Activated naive CD4-positive, alpha-beta T cell treated with anti-CD3 and anti-CD28 coated beads, Interleukin-2, amount 50 U/mL, for 16 hours (primary cell): ENCODE data around the gene CCNY.
A peak's percentile ranks its signal among the peaks of the same experiment; 100 is the strongest.
"Not testable (repeated sequence)": the region's sequence is repeated elsewhere in the genome, so short reads cannot be mapped to it uniquely, and the experiment has no call there.

Source experiments
- DNase-seq: peaks from one replicate; pipeline ENCODE4 v3.0.0-alpha.2; 2020

Gene CCNY

DNA sequence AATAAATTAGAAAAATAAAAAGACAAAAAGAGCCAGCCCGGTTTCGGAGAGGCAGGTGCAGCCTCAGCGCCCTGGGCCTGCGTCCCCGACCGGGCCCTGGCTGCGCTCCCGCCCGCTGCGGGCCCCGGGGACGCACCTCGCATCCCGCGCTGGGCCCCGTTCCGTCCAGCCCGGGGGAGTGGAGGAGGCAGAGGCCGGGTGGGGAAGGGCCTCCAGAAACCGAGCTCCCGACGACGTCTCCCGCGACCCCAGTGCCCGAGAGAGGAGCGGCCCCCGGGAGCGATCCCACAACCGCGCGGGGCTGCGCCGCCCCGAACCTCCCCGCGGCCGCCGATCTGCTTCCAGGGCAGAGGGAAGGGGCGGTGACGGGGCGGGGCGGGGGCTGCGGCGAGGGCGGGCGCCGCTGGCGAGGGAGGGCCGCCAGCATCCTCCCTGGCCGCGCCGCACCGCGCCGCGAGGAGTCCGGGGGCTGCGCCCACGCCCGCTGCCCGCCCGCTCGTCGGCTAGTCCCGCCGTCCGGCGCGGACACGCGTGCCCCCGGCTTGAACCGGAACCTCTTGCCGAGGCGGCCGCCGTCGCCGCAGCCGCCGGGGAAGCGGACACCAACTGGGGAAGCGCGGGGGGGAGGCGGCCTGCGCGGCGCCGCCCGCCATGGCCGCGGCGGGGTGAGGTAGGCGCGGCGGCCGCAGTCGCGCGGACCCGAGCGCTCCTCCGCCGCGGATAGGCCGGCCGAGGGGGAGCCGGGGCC, at the start of gene CCNY:
TSS of gene CCNY (plus strand) at position 426 of the 748 bp plus-strand sequence. CDS start 545 bp downstream, outside the sequence.
- peak; percentile 82 for DNase-seq

DNA sequence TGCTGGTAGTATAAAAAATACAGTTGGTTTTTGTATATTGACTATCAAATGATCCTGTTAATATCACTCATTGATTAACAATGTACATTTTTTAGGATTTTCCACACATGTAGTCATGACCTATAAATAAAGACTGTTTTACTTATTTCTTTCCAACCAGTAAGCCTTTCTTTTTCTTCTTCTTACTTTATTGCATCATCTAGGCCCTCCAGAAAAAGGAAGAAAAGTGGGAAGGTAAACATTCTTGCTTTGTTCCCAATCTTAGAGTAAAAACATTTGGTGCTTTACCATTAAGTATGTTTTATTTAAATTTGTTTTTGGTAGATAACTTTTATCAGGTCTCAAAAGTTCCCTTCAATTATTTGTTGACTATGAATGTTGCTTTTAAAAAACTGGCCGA, 47.1 kb upstream of the CCNY start:
- DNase-seq = no peak

DNA sequence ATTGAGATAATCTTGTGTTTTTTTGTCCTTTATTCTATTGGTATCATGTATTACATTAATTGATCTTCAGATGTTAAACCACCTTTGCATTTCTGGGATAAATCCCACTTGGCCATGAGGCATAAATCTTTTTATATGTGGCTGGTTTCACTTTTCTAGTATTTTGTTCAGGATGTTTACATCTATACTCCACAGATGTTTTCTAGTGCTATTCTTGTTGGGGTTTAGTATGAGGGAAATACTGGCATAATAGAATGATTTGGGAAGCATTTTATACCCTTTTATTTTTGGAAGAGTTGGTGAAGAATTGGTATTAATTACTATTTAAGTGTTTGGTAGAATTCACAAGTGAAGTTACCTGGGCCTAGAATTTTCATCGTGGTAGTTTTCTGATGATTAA, 41.8 kb upstream of the CCNY start:
- DNase-seq = no peak

DNA sequence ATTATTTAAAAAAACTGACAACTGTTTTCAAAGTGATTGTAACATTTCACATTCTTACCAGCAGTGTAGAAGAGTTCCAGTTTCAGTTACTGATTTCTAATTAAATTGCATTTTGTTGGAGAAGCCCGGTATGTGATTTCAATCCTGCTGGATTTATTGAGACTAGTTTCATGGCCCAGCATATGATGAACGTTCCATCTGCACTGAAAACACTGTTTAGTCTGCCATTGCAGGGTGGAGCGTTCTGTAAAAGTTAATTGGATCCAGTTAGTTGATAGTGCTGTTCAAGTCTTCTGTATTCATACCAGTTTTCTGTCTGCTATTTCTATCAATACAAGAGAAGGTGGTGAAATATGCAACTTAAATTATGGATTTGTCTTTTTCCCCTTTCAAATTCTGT, 37.3 kb upstream of the CCNY start:
- DNase-seq = no peak

DNA sequence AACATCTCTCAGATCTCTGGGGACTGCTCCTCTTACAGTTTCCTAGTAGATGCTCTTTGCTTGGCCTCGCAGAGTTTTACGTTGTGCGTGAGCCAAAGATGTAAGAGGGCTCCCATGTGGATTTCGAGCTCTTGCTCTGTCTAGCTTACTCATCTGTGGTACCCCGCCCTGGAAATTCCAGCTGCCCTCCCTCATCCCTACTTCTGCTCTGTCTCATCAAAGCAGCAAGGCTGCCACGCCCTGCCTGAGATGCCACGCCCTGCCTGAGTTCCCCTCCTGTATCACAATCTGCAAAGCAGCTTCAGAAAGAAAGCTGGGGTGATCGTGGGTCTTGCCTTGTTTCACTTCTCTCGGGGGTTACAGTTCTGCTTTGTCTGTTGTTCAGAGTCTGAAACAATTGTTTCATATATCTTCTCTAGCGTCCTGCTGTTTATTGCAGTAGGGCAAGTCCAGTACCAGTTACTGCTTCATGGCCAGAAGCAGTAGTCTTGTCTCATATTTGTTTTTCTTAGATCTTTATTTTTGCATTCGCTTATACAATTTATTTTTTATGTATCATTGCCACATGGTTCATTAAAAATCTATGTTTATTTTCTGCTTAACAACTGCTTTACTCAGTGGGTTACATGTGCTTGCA, 36.1 kb upstream of the CCNY start:
- no peak for DNase-seq

DNA sequence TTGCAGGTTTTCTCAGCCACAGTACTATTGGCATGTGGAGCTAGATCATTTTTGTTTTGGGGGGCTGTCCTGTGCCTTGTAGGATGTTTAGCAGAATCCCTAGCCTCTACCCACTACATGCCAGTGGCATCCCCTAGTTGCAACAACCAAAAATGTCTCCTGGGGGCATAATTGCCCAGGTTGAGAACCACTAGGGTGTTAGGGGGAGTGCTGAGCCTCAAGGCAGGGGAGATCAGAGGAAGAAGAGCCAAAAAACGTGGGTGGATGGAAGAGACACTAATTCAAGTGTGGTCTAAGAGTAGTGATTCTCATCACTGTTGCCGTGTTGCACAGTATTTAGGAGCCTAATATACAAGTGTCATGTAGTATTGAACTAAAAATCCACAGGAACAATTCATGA, 31.7 kb upstream of the CCNY start:
- DNase-seq = no peak

DNA sequence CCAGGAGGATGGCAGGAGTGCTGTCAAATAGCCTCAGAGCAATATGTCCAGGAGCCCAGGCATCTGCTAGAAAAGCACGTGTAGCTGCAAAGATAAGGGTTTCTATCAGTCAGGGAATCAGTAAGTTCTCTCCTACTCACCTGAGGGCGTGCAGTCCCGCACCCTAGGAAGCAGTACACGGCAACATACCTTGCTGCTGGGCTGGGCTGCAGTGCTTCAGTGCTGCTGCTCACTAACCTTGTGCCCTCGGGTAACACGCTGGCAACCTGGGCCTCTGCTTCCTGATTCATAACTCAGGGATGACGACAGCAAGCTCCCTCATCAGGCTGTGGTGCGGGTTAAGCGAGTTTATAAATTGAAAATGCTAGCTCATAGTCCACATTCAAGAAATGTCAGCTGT, 29.5 kb upstream of the CCNY start:
- DNase-seq = no peak

DNA sequence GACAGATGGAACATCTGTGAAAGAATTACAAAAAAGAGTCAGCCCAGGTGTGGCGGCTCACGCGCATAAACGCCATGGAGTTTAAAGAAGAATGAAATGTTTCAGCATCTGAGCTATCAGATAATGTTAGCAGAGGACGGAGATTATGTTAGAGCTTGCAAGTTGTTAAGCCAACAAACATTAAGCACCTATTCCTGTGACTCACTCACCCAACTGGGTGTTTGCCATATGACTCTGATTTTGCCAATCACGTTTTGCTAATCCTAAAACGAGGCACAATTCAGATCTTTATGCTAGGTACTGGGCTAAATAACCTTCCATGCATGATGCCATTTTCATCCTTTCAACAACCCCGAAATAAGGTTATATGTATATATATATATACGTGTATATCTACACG, 29.0 kb upstream of the CCNY start:
- DNase-seq = no peak

DNA sequence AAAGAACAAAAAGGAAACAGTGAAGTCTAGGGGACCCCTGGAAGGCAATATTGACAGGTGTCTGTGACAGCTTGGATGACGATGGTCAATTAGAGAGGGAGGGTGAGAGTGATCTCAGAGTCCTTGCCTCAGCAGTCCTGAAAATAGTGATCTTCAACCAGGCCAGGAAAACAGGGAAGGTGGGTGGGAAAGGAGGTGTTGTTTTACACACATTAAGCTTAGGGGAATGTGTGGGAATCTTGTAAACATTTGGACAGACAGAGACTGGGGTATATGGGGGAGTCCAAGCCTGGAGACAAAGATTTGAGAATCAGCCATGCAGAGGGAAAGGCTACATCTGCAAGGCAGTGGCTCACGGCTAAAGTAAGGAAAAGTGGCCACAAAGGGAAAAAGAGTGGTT, 27.5 kb upstream of the CCNY start:
- no peak for DNase-seq

DNA sequence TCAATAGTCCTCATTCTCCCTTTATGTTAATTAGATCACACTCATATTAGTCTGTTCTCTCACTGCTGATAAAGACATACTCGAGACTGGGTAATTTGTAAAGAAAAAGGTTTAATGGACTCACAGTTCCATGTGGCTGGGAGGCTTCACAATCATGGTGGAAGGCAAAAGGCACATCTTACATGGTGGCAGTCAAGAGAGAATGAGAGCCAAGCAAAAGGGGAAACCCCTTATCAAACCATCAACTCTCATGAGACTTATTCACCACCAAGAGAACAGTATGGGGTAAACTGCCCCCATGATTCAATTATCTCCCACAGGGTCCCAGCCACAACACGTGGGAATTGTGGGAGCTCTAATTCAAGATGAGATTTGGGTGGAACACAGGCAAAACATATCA, 22.2 kb upstream of the CCNY start:
- DNase-seq = not testable (repeated sequence)

DNA sequence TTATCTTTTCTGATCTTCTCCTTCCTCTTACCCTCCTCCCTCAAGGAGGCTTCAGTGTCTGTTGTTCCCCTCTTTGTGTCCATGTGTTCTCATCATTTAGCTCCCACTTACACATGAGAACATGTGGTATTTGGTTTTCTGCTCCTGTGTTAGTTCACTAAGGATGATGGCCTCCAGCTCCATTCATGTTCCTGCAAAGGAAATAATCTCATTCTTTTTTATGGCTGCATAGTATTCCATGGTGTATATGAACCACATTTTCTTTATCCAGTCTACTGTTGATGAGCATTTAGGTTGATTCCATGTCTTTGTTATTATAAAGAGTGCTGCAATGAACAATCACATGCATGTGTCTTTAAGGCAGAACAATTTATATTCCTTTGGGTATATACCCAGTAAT, 21.1 kb upstream of the CCNY start:
- not testable (repeated sequence) for DNase-seq

DNA sequence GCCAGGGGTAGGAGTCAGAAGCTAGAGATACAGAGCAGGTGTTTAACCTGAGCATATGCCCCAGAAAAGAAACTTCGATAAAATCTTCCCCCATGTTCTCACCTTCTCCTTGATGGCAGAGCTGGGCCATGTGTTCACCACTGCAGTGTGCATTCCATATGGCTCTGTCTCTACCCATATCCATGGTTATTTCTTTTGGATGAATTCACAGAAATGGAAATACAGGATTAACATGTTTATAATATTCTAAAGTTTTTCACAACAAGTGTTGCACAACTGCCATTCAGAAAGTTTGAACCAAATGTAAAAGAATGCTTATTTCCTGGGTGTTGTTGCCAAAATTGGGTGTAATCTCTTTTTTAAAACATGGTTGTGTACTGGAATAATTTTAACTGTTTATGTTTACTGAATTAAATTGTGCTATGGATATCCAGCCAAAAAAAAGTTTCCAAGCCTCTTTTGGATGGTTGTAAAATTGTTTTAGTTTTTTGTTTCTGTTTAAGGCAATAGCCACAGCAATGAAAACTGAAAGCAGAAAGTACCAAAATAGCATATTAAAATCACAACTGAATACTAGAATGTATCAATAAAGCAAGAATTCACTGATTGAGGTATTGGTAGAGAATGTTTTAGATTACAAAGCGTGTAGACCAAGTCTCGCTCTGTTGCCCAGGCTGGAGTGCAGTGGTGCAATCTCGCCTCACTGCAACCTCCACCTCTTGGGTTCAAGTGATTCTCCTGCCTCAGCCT, 19.9 kb upstream of the CCNY start:
- no peak for DNase-seq

DNA sequence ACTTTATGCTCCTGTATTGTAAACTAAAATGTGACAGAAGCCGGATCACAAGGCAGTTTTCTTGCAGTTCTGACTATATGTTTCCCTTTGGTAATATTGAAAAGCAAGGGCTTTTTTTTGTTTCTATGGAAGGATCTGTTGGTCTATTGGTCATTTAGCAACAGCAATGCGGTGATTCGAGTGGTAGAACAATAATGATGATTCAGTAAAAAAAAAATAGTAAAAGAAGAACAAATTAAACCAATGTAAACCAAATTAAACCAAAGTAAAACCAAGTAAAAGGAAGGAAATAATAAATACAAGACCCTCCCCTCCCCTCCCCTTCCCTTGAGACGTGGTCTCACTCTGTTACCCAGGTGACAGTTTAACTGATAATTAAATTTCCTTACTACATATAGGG, 17.8 kb upstream of the CCNY start:
- no peak for DNase-seq

DNA sequence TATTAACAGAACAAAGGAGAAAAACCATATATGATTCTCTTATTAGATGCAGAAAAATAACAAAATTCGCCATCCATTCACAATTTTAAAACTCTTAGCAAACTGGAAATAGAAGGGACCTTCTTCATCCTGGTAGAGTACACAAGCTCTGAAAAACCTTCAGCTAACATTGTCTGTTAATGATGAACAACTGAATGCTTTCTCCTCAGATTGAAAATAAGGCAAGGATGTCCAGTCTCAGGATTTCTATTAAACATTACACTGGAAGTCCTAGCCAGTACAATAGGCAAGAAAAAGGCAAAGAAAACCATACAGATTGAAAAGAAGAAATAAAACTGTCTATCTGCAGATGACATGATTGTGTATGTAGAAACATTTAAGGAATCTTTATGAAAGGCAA, 16.0 kb upstream of the CCNY start:
- no peak for DNase-seq

DNA sequence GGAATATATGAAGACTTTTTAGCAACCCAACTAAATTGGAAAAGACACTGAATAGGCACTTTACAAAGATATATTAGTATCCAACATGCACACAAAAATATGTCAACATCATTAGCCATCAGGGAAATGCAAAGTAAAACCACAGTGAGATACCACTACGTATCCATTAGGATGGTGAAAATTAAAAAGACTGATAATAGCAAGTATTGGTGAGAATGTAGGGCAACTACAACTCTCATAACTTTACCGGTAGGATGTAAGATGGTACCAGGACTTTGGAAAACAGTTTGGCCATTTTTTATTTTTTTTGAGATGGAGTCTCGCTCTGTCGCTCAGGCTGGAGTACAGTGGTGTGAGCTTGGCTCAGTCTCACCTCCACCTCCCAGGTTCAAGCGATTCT, 13.7 kb upstream of the CCNY start:
- DNase-seq = no peak

DNA sequence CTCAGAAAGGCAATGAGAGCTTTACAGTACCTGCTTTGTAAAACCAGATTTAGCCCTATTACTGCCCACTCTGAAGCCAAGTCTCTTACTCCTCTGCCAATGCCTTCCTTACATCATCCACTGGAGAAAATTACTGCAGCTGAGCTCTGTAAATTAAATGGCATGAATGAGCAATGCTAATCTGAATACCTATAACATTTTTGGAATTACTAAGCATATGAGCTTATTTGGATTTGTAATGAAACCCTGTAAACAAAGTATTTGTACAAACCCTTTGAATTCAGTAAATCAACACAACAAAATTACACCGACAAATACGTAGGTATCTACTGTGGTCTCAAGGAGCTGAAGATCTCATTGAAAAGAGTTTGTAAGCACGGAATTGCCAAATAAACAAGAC, 12.1 kb upstream of the CCNY start:
- DNase-seq = no peak

DNA sequence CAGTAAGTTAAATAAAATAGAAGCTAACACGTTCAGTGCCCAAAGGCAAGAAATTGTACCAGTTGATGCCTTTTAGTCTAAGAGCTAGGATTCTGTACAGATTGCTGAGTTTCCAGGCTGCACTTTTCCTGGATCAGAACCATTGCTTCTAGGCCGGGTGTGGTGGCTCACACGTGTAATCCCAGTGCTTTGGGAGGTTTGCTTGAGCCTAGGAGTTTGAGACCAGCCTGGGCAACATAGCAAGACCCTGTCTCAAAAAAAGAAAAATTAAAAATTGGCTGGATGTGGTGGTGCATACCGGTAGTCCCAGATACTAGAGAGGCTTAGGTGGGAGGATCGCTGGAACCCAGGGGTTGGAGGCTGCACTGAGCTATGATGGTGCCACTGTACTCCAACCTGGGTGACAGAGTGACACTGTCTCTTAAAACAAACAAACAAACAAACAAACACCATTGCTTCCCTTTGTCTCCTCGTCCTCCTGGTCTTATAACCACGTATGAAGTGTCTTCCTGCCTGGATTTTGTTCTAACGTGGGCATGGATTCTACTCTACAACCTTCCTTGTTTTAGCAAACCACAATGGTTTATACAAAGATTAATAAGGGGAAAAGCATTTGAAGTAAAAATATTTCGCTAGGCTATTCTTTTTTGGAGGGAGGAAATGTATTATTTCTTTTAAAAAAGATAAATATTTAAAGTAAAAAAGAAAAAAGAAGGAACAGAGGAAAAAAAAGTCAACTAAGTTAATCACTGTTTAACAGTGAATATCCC, 9.7 kb upstream of the CCNY start:
- DNase-seq = no peak

DNA sequence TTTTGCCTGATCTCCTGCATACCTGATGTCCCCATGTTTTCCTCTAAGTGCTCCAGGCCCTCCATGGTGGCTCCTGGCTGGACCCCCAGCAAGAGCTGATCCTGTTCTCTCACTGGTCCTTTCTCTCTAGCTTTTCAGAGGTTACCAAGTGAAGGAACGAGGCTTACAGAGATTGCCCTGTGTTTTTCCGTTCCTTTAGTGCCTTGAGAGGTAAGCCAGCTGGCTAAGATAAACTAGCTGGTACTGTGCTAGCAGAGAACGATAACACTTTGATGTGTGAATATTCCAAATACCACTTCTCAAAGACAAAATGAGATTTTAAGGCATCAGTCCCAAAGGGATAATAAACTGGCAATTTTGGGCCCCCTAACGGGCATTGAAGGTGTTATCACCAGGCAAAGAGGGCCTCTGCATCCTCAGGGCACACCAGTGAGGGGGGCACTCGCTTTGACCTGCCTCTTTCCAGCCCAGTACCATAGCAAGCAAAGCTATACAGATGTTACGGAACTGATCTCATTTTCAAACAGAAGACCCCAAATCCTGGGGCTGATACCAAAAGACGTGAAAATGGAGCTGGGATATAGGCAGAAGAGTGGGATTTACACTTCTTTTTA, 8.4 kb upstream of the CCNY start:
- no peak for DNase-seq

DNA sequence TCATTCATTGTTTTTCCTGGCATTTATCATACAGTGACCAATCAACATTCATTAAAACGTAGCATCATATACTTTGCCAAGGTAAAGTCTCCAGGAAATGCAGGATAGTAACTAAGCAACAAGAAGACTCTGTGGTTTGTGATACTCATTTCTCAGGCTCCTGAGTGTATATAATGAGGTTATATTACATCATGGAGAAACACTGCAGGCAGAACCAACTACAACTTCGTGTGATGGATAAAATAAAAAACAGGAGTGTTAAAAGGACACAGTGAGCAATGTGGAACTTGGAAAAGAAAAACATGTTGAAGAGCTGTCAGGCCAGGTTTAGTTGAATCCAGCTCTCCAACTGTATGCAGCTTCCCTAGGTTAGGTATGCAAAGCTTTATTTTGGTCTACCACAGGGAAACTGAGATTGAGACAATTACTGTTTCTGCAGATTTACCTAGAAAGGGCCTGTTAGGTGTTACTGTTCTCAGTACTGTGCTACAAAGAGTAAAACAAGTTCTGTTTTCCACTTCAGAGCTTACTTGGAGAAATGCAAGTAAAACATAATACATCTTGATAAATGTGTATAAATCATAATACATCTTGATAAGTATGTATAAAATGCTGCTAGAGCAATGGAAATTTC, 7.8 kb upstream of the CCNY start:
- DNase-seq = no peak

DNA sequence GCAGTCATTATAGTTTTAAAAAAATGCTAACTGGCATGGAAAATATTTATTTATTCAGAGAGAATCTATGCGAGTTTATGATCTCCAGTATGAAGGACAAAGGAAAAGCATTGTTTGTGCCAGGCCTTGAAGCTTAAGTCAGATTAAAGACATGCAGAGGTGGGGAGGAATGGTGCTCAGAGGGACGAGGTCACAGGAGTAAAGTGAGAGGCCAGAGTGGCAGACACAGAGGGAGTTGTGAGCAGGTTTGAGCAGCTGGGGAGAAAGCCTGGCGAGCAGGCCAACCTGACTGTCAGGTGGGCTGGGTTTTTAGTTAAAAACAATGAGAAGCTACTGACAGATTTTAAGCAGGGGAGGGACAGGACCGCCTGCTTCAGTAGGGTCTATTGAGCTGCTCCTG, 6.8 kb upstream of the CCNY start:
- DNase-seq = no peak

DNA sequence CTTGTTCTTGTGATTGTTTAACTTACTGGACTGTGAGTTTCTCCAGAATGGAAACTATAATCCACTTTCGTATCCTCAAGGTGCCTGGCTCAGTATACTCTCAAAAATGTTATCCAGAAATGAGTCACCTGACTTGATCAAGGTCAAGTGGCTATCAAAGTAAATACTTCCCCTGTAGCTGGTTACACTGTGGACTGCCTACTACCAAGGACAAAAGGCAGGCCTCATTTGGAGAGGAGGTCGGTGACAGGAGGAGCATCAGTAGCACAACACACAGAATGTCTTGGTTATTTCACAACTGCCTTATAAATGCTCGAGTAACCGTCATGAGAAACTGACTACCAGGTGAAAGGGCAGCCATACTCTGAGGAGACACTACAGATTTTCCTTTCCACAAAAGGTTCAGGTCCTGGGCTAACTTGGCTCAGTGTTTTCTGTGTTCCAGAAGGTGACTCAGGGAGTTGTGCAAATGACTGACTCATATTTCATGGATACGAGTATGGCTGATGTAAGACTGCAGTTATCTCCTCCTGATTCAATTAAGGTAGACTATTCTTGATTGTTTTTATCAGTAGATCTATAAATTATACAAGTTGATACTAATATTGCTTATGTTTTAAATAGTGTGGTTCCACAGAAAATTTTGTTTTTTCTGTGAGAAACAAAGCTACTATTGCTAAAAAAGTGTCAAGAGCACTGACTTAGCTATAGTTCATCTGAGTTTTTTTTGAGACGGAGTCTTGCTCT, 4.2 kb upstream of the CCNY start:
- no peak for DNase-seq

DNA sequence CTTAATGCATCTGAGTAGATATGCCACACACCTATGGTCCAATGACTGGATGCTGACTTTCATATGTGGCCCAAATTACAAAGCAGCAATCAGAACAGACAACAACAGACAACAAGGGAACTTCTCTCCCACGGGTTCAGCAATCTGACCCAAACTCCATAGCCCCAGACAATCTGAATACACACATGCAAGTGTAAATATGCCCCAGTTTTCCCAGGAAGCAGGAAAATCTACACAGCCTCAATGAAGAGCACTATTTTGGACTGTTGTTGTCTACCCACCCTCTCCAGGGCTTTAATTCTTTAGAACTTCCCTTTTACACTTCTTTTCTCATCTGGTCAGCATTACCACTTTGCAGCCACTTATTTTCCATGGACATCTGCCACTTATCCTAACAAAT, 2.0 kb upstream of the CCNY start:
- no peak for DNase-seq
